ENCODE data around the gene UBR1.
A peak's percentile ranks its signal among the peaks of the same experiment; 100 is the strongest.
"Not testable (repeated sequence)": the region's sequence is repeated elsewhere in the genome, so short reads cannot be mapped to it uniquely, and the experiment has no call there.

UBR1 gene

GRCh38 chr15:42999201-42999779, 106.5 kb downstream of the UBR1 start:
- H3K4me3 ChIP-seq (replicated peaks; ENCODE audit: low read depth, low read length) = no peak overlapping the region
- TF ChIP-seq CTCF (IDR thresholded peaks at IDR 0.05; ENCODE audit: low read length, missing control alignments) = no peak
- DNase-seq (ENCODE audit: low read depth) = no peak

- DNase-seq (ENCODE audit: low read depth) = no peak
Observed at GRCh38 chr15:42996871-42997270, 109.0 kb downstream of the UBR1 start.

GRCh38 chr15:42994546-42994945, 111.3 kb downstream of the UBR1 start:
- TF ChIP-seq CTCF (IDR thresholded peaks at IDR 0.05; ENCODE audit: low read length, missing control alignments) = no peak
- peak; percentile 57 for DNase-seq (ENCODE audit: low read depth)
- no peak overlapping the region for H3K4me3 ChIP-seq (replicated peaks; ENCODE audit: low read depth, low read length)

More at GRCh38 chr15:42996871-42997270, 109.0 kb downstream of the UBR1 start:
- no peak for TF ChIP-seq CTCF (IDR thresholded peaks at IDR 0.05; ENCODE audit: low read length, missing control alignments)
- H3K4me3 ChIP-seq (replicated peaks; ENCODE audit: low read depth, low read length) = no peak overlapping the region

DNA sequence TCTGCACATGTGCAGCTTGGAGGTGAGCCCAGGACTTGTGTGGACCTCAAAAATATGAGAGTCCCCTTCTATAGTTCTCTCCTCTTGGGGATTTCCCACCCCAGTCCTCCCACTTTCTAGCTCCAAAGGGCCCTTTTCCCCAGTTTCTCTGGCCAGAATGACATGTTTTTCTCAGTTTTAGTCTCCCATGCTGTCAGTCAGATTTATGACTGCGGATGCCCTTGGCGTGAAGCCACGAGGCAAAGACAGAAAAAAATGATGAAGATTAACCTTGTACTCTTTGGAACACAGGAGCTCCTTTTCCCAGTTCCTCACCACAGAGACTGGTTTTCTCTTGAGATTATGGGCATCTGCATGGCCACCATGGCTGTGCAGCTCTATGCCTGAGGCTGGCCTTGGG, 113.2 kb downstream of the UBR1 start:
- H3K4me3 ChIP-seq (replicated peaks; ENCODE audit: low read depth, low read length) = no peak overlapping the region
- DNase-seq (ENCODE audit: low read depth) = peak; percentile 4
- no peak for TF ChIP-seq CTCF (IDR thresholded peaks at IDR 0.05; ENCODE audit: low read length, missing control alignments)

DNA sequence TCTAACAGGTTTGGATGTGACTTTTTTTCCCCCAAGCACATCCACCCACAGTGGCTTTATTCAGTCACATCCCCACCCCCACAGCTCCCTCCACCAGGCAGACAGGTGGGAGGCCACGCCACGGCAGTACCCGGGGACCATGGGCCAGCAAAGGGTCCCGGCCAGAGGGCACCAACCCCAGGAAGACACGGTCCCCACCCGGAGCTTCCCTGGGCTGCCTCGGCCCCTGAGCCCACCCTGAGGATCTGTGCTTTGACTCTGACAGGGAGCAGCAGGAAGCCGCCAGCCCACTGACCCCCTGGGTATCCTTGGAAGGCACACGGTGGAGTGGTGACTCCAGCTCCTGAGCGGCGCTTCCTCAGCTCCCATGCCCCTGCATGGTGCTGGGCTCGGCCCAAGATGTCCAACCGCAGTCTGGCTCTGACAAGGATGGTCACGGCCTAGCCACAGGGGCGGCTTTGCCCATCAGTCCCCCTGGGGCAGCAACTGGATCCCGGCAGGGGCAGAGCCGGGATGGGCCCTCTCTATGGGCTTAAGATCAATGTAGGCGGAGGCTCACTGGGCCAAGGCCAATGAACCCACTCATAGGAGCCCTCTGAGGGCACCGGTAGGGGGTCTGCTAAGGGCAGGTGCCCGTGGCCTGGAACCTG, 119.0 kb downstream of the UBR1 start:
- no peak for TF ChIP-seq CTCF (IDR thresholded peaks at IDR 0.05; ENCODE audit: low read length, missing control alignments)
- DNase-seq (ENCODE audit: low read depth) = no peak
- no peak overlapping the region for H3K4me3 ChIP-seq (replicated peaks; ENCODE audit: low read depth, low read length)

GRCh38 chr15:42984493-42985034, 121.3 kb downstream of the UBR1 start:
- no peak overlapping the region for H3K4me3 ChIP-seq (replicated peaks; ENCODE audit: low read depth, low read length)
- no peak for TF ChIP-seq CTCF (IDR thresholded peaks at IDR 0.05; ENCODE audit: low read length, missing control alignments)
- DNase-seq (ENCODE audit: low read depth) = no peak

- H3K4me3 ChIP-seq (replicated peaks; ENCODE audit: low read depth, low read length); DNase-seq (ENCODE audit: low read depth): not testable (repeated sequence)
Observed at GRCh38 chr15:42979113-42979512, 126.7 kb downstream of the UBR1 start.
